Gastrocnemius medialis (tissue), 4 donors: Measurements from ENCODE around the gene MT1B.

Source experiments
- POLR2A ChIP-seq, 2 donors: fragments of 450-650 bp; IDR thresholded peaks; one replicate each; pipeline ENCODE4 v1.6.1; 2017; ENCODE audit warnings: antibody characterized with exemption in 2 of 2, mild to moderate bottlenecking in 2 of 2, moderate library complexity in 2 of 2
- TF ChIP-seq, protein P1 (sequence below), 5 experiments: fragments of 450-650 bp in 3 of 5; fragments of 200-600 bp in 2 of 5; sonication (generic) in 2 of 5; IDR thresholded peaks in 4 of 5; conservative IDR thresholded peaks in 1 of 5; 1 replicate in 4 of 5; 2 replicates in 1 of 5; pipeline ENCODE4 v1.5.1; 2016 to 2019; ENCODE audit warnings: antibody characterized with exemption in 5 of 5, mild to moderate bottlenecking in 3 of 5, moderate library complexity in 3 of 5

DNA sequence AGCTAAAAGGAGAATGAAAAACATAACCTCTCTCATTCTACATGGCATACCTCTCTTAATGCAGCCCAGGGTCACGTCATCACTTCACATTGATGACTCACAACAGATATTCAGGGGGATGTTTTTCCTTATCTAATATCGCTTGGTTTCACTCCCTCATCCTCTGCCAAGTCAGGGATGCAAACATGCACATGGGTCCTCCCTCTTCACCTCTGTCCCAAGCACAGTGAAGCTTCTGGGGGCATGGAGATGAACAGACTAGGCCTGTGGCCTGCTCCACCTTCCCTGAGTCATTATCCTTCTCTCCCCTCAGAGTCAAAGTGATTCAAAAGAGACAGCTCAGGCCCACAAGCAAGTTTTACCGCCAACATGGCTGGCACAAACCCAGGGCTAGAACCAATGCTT lies 45.6 kb upstream of the MT1B start:
- TF ChIP-seq, protein P1, sequence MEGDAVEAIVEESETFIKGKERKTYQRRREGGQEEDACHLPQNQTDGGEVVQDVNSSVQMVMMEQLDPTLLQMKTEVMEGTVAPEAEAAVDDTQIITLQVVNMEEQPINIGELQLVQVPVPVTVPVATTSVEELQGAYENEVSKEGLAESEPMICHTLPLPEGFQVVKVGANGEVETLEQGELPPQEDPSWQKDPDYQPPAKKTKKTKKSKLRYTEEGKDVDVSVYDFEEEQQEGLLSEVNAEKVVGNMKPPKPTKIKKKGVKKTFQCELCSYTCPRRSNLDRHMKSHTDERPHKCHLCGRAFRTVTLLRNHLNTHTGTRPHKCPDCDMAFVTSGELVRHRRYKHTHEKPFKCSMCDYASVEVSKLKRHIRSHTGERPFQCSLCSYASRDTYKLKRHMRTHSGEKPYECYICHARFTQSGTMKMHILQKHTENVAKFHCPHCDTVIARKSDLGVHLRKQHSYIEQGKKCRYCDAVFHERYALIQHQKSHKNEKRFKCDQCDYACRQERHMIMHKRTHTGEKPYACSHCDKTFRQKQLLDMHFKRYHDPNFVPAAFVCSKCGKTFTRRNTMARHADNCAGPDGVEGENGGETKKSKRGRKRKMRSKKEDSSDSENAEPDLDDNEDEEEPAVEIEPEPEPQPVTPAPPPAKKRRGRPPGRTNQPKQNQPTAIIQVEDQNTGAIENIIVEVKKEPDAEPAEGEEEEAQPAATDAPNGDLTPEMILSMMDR (IDR thresholded peaks at IDR 0.05 in 4 of 5, conservative IDR thresholded peaks at IDR 0.05 in 1 of 5) = no peak
- TF ChIP-seq POLR2A (IDR thresholded peaks at IDR 0.05) = no peak
